Esophagus muscularis mucosa (tissue), 3 donors: ENCODE results near the gene SH3BP2.

ENCODE experiments used
- POLR2A ChIP-seq: fragments of 450-650 bp; IDR thresholded peaks from one replicate; pipeline ENCODE4 v1.6.1; 2017; ENCODE audit warnings: antibody characterized with exemption, moderate library complexity, mild to moderate bottlenecking, low read depth
- TF ChIP-seq, protein P1 (sequence below), 3 experiments: fragments of 200-600 bp in 2 of 3; fragments of 450-650 bp in 1 of 3; sonication (generic) in 2 of 3; IDR thresholded peaks; one replicate each; pipeline ENCODE4 v1.5.1; 2017 to 2019; ENCODE audit warnings: antibody characterized with exemption in 3 of 3, mild to moderate bottlenecking in 2 of 3, moderate library complexity in 1 of 3

DNA sequence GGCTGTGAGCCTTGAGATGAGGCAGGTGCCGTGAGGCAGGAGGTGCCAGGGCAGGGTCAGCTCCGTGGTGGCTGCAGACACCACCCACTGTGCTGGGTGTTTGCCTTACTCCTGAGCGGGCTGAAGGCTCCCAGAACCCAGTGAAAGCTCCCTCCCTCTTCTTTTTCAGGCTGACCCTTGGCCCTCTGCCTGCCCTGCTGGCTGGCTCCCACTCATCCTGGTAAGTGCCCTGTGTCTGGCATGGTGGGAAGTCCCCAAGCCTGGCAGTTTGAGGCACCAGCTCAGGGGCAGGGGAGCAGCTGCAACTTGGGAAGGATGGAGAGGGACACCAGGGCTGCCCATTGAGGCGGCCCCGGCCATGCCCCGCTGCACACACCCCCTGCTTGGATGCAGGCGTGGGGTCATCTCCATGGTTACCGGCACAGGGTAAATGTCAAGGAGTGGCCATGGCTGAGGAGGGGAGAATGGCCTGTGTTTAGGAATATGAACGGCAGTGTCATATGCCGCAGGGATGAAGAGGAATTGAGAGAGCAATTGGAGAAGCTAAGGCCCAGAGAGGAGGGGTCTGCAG, 16.8 kb downstream of the SH3BP2 start:
- no peak for TF ChIP-seq POLR2A
- TF ChIP-seq, protein P1, sequence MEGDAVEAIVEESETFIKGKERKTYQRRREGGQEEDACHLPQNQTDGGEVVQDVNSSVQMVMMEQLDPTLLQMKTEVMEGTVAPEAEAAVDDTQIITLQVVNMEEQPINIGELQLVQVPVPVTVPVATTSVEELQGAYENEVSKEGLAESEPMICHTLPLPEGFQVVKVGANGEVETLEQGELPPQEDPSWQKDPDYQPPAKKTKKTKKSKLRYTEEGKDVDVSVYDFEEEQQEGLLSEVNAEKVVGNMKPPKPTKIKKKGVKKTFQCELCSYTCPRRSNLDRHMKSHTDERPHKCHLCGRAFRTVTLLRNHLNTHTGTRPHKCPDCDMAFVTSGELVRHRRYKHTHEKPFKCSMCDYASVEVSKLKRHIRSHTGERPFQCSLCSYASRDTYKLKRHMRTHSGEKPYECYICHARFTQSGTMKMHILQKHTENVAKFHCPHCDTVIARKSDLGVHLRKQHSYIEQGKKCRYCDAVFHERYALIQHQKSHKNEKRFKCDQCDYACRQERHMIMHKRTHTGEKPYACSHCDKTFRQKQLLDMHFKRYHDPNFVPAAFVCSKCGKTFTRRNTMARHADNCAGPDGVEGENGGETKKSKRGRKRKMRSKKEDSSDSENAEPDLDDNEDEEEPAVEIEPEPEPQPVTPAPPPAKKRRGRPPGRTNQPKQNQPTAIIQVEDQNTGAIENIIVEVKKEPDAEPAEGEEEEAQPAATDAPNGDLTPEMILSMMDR (IDR thresholded peaks at IDR 0.05): no peak
